ENCODE measurements around the gene FAM120A. TPM values are rescaled to one million over a fixed set of nuclear protein-coding genes. Genes with fewer than 3 reads are reported as not detected.

FAM120A gene
- total RNA-seq, 1 experiment from 2014 or later = 162 TPM

GRCh38 chr9:93590609-93591234 lies 139.2 kb downstream of the FAM120A start:
- Mint-ChIP-seq H3K27ac (ENCODE audit: low read depth, unreplicated experiment) (no peak overlapping the region), H3K36me3 (ENCODE audit: insufficient read depth, unreplicated experiment) (peaks cover 10% of the 10 kb centered on the region), H3K27me3 (ENCODE audit: insufficient read depth, unreplicated experiment) (no peaks in the 10 kb centered on the region), H3K4me1 (ENCODE audit: insufficient read depth, unreplicated experiment) (peaks cover 22% of the 10 kb centered on the region), H3K9me3 (ENCODE audit: unreplicated experiment) (no peaks in the 10 kb centered on the region), H3K4me3 (ENCODE audit: unreplicated experiment) (no peak overlapping the region)
- intact Hi-C loops (cut with micrococcal nuclease) = no loop called here
- DNase-seq (ENCODE audit: unreplicated experiment) = no peak
- TF ChIP-seq CTCF (IDR thresholded peaks at IDR 0.05; ENCODE audit: unreplicated experiment) = no peak
- POLR2A ChIA-PET = interaction anchor here (0.9 kb wide), 1 partner anchor 13 kb away, joined by 3 read pairs; no protein-coding TSS in a partner anchor
- no TSS peak for BruUV-seq (replicated peaks)
- CTCF ChIA-PET = no interaction called here

GRCh38 chr9:93591301-93592007 lies 140.0 kb downstream of the FAM120A start:
- Mint-ChIP-seq H3K27me3 (ENCODE audit: insufficient read depth, unreplicated experiment) (no peaks in the 10 kb centered on the region), H3K27ac (ENCODE audit: low read depth, unreplicated experiment) (no peak overlapping the region), H3K9me3 (ENCODE audit: unreplicated experiment) (no peaks in the 10 kb centered on the region), H3K4me1 (ENCODE audit: insufficient read depth, unreplicated experiment) (peaks cover 22% of the 10 kb centered on the region), H3K4me3 (ENCODE audit: unreplicated experiment) (no peak overlapping the region), H3K36me3 (ENCODE audit: insufficient read depth, unreplicated experiment) (peaks cover 9% of the 10 kb centered on the region)
- no peak for DNase-seq (ENCODE audit: unreplicated experiment)
- intact Hi-C loops (cut with micrococcal nuclease) = no loop called here
- POLR2A ChIA-PET = no interaction called here
- BruUV-seq (replicated peaks) = no TSS peak
- CTCF ChIA-PET = interaction anchor here (0.6 kb wide), 1 partner anchor 350 kb away, joined by 4 read pairs; no protein-coding TSS in a partner anchor
- TF ChIP-seq CTCF (IDR thresholded peaks at IDR 0.05; ENCODE audit: unreplicated experiment) = no peak

- intact Hi-C loops (cut with micrococcal nuclease) = no loop called here
- TF ChIP-seq CTCF (IDR thresholded peaks at IDR 0.05; ENCODE audit: unreplicated experiment) = no peak
- Mint-ChIP-seq H3K9me3 (ENCODE audit: unreplicated experiment) (no peaks in the 10 kb centered on the region), H3K4me1 (ENCODE audit: insufficient read depth, unreplicated experiment) (peaks cover 20% of the 10 kb centered on the region), H3K36me3 (ENCODE audit: insufficient read depth, unreplicated experiment) (peaks cover 5% of the 10 kb centered on the region), H3K4me3 (ENCODE audit: unreplicated experiment) (no peak overlapping the region), H3K27ac (ENCODE audit: low read depth, unreplicated experiment) (no peak overlapping the region), H3K27me3 (ENCODE audit: insufficient read depth, unreplicated experiment) (no peaks in the 10 kb centered on the region)
- CTCF ChIA-PET = interaction anchor here (0.6 to 1.0 kb wide), 4 partner anchors 11 to 618 kb away, joined by 3 to 7 read pairs (median 3); no protein-coding TSS in a partner anchor
- POLR2A ChIA-PET = no interaction called here
- DNase-seq (ENCODE audit: unreplicated experiment) = no peak
- no TSS peak for BruUV-seq (replicated peaks)
Observed at GRCh38 chr9:93592008-93592642, 140.6 kb downstream of the FAM120A start.

- TF ChIP-seq CTCF (IDR thresholded peaks at IDR 0.05; ENCODE audit: unreplicated experiment) = peak; percentile 14
- DNase-seq (ENCODE audit: unreplicated experiment) = peak; percentile 31
- Mint-ChIP-seq H3K27me3 (ENCODE audit: insufficient read depth, unreplicated experiment) (no peaks in the 10 kb centered on the region), H3K4me3 (ENCODE audit: unreplicated experiment) (no peak overlapping the region), H3K27ac (ENCODE audit: low read depth, unreplicated experiment) (no peak overlapping the region), H3K9me3 (ENCODE audit: unreplicated experiment) (no peaks in the 10 kb centered on the region), H3K4me1 (ENCODE audit: insufficient read depth, unreplicated experiment) (peaks cover 16% of the 10 kb centered on the region), H3K36me3 (ENCODE audit: insufficient read depth, unreplicated experiment) (peaks cover 3% of the 10 kb centered on the region)
- POLR2A ChIA-PET = no interaction called here
- no TSS peak for BruUV-seq (replicated peaks)
- intact Hi-C loops (cut with micrococcal nuclease) = no loop called here
- CTCF ChIA-PET = interaction anchor here (0.6 to 1.0 kb wide), 4 partner anchors 11 to 617 kb away, joined by 3 to 7 read pairs (median 3); no protein-coding TSS in a partner anchor
Observed at GRCh38 chr9:93592643-93593021, 141.1 kb downstream of the FAM120A start.
